Esophagus muscularis mucosa (tissue), 4 donors: ENCODE results near the gene ZNF239.
A peak's percentile ranks its signal among the peaks of the same experiment; 100 is the strongest.

Experiments
- EP300 ChIP-seq: sonication (generic); formaldehyde crosslinking; IDR thresholded peaks from one replicate; pipeline ENCODE4 v1.6.1; 2017; ENCODE audit warnings: antibody characterized with exemption
- POLR2A ChIP-seq: fragments of 450-650 bp; IDR thresholded peaks from one replicate; pipeline ENCODE4 v1.6.1; 2017; ENCODE audit warnings: antibody characterized with exemption, moderate library complexity, mild to moderate bottlenecking, low read depth
- TF ChIP-seq, protein P1 (sequence below), 3 experiments: fragments of 200-600 bp in 2 of 3; fragments of 450-650 bp in 1 of 3; sonication (generic) in 2 of 3; IDR thresholded peaks; one replicate each; pipeline ENCODE4 v1.5.1; 2017 to 2019; ENCODE audit warnings: antibody characterized with exemption in 3 of 3, mild to moderate bottlenecking in 2 of 3, moderate library complexity in 1 of 3

DNA sequence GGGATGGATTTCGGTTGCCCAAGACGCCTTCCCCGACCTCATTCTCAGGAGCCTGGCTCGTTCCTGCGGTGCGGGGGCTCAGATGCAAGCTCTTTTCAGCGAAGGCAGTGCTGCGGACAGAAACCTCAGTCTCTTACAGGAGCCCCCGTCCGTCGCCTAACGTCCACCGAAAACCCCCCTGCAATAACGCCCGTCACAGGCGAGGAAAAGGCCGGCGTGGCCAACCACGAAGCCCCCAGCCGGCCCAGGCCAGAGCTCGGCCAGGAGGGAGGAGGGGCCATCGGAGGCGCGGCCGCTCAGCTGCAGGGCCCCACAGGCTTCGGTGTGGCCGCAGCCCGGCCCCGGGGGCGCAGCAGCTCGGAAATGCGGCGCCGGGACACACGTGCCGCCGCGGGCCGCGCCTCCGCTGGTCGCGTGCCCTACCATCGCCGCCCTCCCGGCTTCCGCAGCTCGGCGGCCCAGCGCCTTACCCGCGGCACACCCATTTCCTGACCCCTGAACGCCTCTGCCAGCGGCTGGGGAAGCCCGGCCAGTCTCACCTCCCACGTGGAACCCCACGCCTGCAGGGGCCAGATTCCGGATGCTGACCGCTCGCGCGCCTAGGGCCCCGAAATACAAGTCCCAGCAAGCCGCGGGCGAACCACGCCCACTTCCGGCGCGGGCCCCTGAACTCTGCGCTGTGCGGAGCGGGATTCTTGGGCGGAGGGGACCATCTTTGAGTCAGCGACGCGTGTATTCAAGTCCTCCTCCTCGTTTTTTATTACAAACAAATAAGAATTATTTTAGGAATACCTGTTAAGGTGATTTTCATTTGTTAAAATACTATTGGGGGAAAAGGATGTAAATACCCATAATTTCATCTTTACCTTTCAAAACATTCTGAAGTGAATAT is at the start of gene ZNF239:
- TF ChIP-seq, protein P1, sequence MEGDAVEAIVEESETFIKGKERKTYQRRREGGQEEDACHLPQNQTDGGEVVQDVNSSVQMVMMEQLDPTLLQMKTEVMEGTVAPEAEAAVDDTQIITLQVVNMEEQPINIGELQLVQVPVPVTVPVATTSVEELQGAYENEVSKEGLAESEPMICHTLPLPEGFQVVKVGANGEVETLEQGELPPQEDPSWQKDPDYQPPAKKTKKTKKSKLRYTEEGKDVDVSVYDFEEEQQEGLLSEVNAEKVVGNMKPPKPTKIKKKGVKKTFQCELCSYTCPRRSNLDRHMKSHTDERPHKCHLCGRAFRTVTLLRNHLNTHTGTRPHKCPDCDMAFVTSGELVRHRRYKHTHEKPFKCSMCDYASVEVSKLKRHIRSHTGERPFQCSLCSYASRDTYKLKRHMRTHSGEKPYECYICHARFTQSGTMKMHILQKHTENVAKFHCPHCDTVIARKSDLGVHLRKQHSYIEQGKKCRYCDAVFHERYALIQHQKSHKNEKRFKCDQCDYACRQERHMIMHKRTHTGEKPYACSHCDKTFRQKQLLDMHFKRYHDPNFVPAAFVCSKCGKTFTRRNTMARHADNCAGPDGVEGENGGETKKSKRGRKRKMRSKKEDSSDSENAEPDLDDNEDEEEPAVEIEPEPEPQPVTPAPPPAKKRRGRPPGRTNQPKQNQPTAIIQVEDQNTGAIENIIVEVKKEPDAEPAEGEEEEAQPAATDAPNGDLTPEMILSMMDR (IDR thresholded peaks at IDR 0.05), result peak in 1 of 3 experiments; percentile 6
- TF ChIP-seq POLR2A (no peak), EP300 (no peak)
